ENCODE data around the gene PPP4R3B. TPM values are rescaled to one million over a fixed set of nuclear protein-coding genes. Genes with fewer than 3 reads are reported as not detected.
A peak's percentile ranks its signal among the peaks of the same experiment; 100 is the strongest.

Gene PPP4R3B
- total and polyA plus RNA-seq, 2 experiments from 2014 or later, result 39.1 to 41.8 TPM

DNA sequence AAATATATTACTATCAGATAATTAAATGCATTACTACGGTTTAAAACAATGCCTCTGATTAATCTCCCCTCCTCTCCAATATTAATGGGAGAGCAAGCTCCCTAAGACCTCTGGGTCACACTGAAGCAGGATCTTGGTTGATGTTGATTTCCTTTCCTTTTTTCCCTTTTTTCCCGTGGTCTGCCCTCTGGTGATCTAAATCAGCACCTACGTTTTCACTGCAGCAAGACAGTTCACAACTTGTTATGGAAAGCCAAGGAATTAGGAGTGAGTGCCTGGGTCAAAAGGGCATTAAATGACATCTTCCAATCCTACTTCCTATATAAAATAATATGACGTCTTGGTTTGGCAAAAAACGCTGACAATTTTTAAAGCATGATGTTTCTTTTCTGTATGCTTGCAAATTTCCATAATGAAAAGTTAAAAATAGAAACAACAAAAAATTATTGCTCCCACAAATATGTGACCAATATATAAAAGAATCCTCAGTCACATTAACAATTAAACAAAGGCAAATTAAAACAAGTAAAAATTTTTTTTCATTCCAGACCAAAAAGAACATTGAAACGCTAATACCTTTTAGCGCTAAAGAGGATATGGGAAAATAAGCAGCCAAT, 105.8 kb downstream of the PPP4R3B start:
- Histone ChIP-seq H3K4me3 (no peak overlapping the region), H3K9me3 (ENCODE audit: low read depth) (no peaks in the 10 kb centered on the region), H3K4me2 (ENCODE audit: unreplicated experiment) (no peak overlapping the region), H4K20me1 (ENCODE audit: insufficient read depth) (no peaks in the 10 kb centered on the region), H3F3A (ENCODE audit: insufficient read depth) (no peaks in the 10 kb centered on the region), H3K9me2 (ENCODE audit: insufficient read depth) (no peaks in the 10 kb centered on the region), H3K27me3 (replicated peaks; ENCODE audit: insufficient read depth) (no peaks in the 10 kb centered on the region), H2AFZ (no peak overlapping the region; the same call in 1 of the 2 replicates), H3K36me3 (ENCODE audit: low read depth) (no peaks in the 10 kb centered on the region), H3K27ac (no peak overlapping the region), H3K9ac (no peak overlapping the region), H3K4me1 (ENCODE audit: insufficient read depth) (no peaks in the 10 kb centered on the region), H3K79me2 (ENCODE audit: insufficient read depth) (no peaks in the 10 kb centered on the region)
- in situ Hi-C loops (cut with MboI), result no loop called here
- WGBS, 2 experiments (ENCODE audit: low coverage in 1 of 2, low lambda C conversion rate in 2 of 2, missing lambda C conversion rate in 2 of 2), result 30% methylated on average over 7 of the region's 7 CpGs
- peak; percentile 65 for DNase-seq
- TF ChIP-seq EZH2phosphoT487 (IDR thresholded peaks at IDR 0.05; ENCODE audit: insufficient read depth, low read depth) (no peak), EZH2 (IDR thresholded peaks at IDR 0.05; ENCODE audit: insufficient read depth, poor library complexity, severe bottlenecking) (no peak)

DNA sequence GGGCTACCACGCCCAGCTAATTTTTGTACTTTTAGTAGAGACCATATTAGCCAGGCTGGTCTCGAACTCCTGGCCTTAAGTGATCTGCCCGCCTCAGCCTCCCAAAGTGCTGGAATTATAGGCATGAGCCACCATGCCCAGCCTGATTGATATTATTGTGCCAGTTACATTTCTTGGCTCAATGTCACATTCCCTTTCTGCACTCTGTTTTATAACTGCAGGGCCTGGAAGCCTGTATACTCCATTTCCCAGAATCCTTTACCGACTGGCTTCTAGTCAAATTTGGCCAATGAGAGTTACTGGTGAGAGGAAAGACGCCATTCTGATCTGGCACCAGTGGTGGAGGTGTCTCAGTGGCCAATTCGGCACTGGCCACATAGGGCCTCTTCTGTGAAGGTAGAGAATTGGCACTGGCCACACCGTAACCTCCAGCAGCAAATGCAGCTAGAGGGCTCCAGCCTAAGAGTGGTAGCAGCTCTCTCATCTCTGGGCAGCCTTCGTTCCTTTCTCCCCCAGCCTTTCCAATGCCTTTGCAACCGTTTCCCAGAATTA, 114.8 kb downstream of the PPP4R3B start:
- no peaks in the 10 kb centered on the region for H3K79me2 ChIP-seq (ENCODE audit: insufficient read depth)
- peaks cover 7% of the 10 kb centered on the region; the same call in 1 of the 2 replicates for H3K4me1 ChIP-seq (ENCODE audit: insufficient read depth)
- no peak for TF ChIP-seq EZH2 (IDR thresholded peaks at IDR 0.05; ENCODE audit: insufficient read depth, poor library complexity, severe bottlenecking)
- TF ChIP-seq EZH2phosphoT487 (IDR thresholded peaks at IDR 0.05; ENCODE audit: insufficient read depth, low read depth), result no peak
- H3K4me3 ChIP-seq, result no peak overlapping the region
- WGBS, 2 experiments (ENCODE audit: low coverage in 1 of 2, low lambda C conversion rate in 2 of 2, missing lambda C conversion rate in 2 of 2), result 88 to 90% methylated on average over 9 of the region's 9 CpGs
- no peak overlapping the region for H2AFZ ChIP-seq
- no peaks in the 10 kb centered on the region for H3K9me2 ChIP-seq (ENCODE audit: insufficient read depth)
- H3K4me2 ChIP-seq (ENCODE audit: unreplicated experiment), result no peak overlapping the region
- in situ Hi-C loops (cut with MboI), result no loop called here
- H3K36me3 ChIP-seq (ENCODE audit: low read depth), result no peaks in the 10 kb centered on the region
- H3K27me3 ChIP-seq (replicated peaks; ENCODE audit: insufficient read depth), result no peaks in the 10 kb centered on the region
- H3K9ac ChIP-seq, result no peak overlapping the region
- no peaks in the 10 kb centered on the region for H3K9me3 ChIP-seq (ENCODE audit: low read depth)
- no peaks in the 10 kb centered on the region for H3F3A ChIP-seq (ENCODE audit: insufficient read depth)
- H4K20me1 ChIP-seq (ENCODE audit: insufficient read depth), result no peaks in the 10 kb centered on the region
- no peak overlapping the region for H3K27ac ChIP-seq
- DNase-seq, result no peak

DNA sequence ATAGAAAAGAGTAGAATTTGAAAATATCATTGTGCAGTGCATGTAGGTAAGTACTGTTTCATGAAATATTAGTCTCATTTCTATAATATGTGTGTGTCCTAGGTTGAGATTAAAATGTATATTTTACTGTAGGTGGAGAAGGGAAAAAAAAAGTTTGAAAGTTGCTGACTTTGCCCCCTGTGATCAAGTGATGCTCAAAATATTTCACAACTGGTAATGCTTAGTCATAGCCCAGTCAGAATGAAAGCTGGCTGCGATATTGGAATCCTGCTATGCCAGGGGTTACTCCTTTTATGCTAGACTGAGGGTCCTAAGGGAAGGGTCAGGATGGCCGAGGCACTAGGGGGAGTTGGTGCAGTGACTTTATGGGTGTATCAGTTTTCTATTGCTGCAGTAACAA, 117.4 kb downstream of the PPP4R3B start:
- no peak overlapping the region for H3K27ac ChIP-seq
- H3K4me1 ChIP-seq (ENCODE audit: insufficient read depth), result peaks cover 7% of the 10 kb centered on the region; the same call in 1 of the 2 replicates
- no peaks in the 10 kb centered on the region for H4K20me1 ChIP-seq (ENCODE audit: insufficient read depth)
- 15 to 21% methylated on average over 2 of the region's 2 CpGs for WGBS, 2 experiments (ENCODE audit: low coverage in 1 of 2, low lambda C conversion rate in 2 of 2, missing lambda C conversion rate in 2 of 2)
- DNase-seq, result peak; percentile 83
- no peak overlapping the region for H3K9ac ChIP-seq
- TF ChIP-seq EZH2phosphoT487 (IDR thresholded peaks at IDR 0.05; ENCODE audit: insufficient read depth, low read depth), result no peak
- no peak for TF ChIP-seq EZH2 (IDR thresholded peaks at IDR 0.05; ENCODE audit: insufficient read depth, poor library complexity, severe bottlenecking)
- no peaks in the 10 kb centered on the region for H3K27me3 ChIP-seq (replicated peaks; ENCODE audit: insufficient read depth)
- no peaks in the 10 kb centered on the region for H3K9me2 ChIP-seq (ENCODE audit: insufficient read depth)
- no peaks in the 10 kb centered on the region for H3F3A ChIP-seq (ENCODE audit: insufficient read depth)
- no peaks in the 10 kb centered on the region for H3K36me3 ChIP-seq (ENCODE audit: low read depth)
- H3K9me3 ChIP-seq (ENCODE audit: low read depth), result no peaks in the 10 kb centered on the region
- no peak overlapping the region for H3K4me3 ChIP-seq
- H2AFZ ChIP-seq, result no peak overlapping the region
- in situ Hi-C loops (cut with MboI), result no loop called here
- H3K4me2 ChIP-seq (ENCODE audit: unreplicated experiment), result no peak overlapping the region
- H3K79me2 ChIP-seq (ENCODE audit: insufficient read depth), result no peaks in the 10 kb centered on the region

DNA sequence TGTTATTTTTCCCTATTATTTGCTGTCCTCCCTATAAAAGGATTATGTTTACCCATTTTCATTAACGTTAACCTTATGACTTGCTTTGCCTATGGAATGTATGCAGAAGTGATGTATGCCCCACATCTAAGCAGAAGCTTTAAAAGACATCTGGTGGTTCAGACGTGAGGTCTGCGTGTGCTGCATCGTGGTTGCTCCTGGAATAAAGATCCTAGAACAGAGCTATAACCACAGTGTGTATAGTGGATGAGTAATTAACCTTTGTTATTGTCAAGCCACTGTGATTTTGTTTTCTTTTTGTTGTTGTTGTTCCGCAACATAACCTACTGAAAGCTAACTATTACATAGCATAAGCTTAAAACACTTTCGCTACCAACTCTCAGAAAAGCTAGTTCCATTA, 118.8 kb downstream of the PPP4R3B start:
- H3K79me2 ChIP-seq (ENCODE audit: insufficient read depth), result no peaks in the 10 kb centered on the region
- no peaks in the 10 kb centered on the region for H3K36me3 ChIP-seq (ENCODE audit: low read depth)
- 81 to 84% methylated on average over 6 of the region's 6 CpGs for WGBS, 2 experiments (ENCODE audit: low coverage in 1 of 2, low lambda C conversion rate in 2 of 2, missing lambda C conversion rate in 2 of 2)
- H4K20me1 ChIP-seq (ENCODE audit: insufficient read depth), result no peaks in the 10 kb centered on the region
- no peak overlapping the region for H2AFZ ChIP-seq
- H3K4me3 ChIP-seq, result no peak overlapping the region
- no peak overlapping the region for H3K4me2 ChIP-seq (ENCODE audit: unreplicated experiment)
- no peaks in the 10 kb centered on the region for H3F3A ChIP-seq (ENCODE audit: insufficient read depth)
- H3K9me3 ChIP-seq (ENCODE audit: low read depth), result no peaks in the 10 kb centered on the region
- H3K9me2 ChIP-seq (ENCODE audit: insufficient read depth), result no peaks in the 10 kb centered on the region
- no peaks in the 10 kb centered on the region for H3K27me3 ChIP-seq (replicated peaks; ENCODE audit: insufficient read depth)
- peaks cover 7% of the 10 kb centered on the region; the same call in 1 of the 2 replicates for H3K4me1 ChIP-seq (ENCODE audit: insufficient read depth)
- TF ChIP-seq EZH2 (IDR thresholded peaks at IDR 0.05; ENCODE audit: insufficient read depth, poor library complexity, severe bottlenecking) (no peak), EZH2phosphoT487 (IDR thresholded peaks at IDR 0.05; ENCODE audit: insufficient read depth, low read depth) (no peak)
- H3K9ac ChIP-seq, result no peak overlapping the region
- in situ Hi-C loops (cut with MboI), result no loop called here
- no peak for DNase-seq
- H3K27ac ChIP-seq, result no peak overlapping the region

Small RNA genes within 50 kb of the gene (small RNA-seq; reads per million reads assigned to genes)
- gene RF00586 (ENCODE audit: low read depth, low replicate concordance) (not detected), gene RNU6-634P (ENCODE audit: low read depth, low replicate concordance) (not detected)

Other genes with a start within 250 kb of the PPP4R3B start
- gene CCDC88A, start 197.8 kb downstream of the PPP4R3B start, total RNA-seq (2014; rRNA removed; shearing (Covaris generic)), result 32.4 and 50.2 TPM in 2 replicates
- 25.8 and 30.4 TPM in 2 replicates for gene CCDC88A, start 197.8 kb downstream of the PPP4R3B start, polyA plus RNA-seq (2016; fragmentation: Nextera tagmentation; extraction: Ambion mirVana)
- 16.7 and 25.7 TPM in 2 replicates for gene CFAP36, start 97.9 kb downstream of the PPP4R3B start, total RNA-seq (2014; rRNA removed; shearing (Covaris generic))
- gene CFAP36, start 97.9 kb downstream of the PPP4R3B start, polyA plus RNA-seq (2016; fragmentation: Nextera tagmentation; extraction: Ambion mirVana), result 54.8 and 56.4 TPM in 2 replicates
- 17.3 and 33.9 TPM in 2 replicates for gene PNPT1, start 76.2 kb upstream of the PPP4R3B start, total RNA-seq (2014; rRNA removed; shearing (Covaris generic))
- gene PNPT1, start 76.2 kb upstream of the PPP4R3B start, polyA plus RNA-seq (2016; fragmentation: Nextera tagmentation; extraction: Ambion mirVana), result 20.6 and 21.9 TPM in 2 replicates